Medulla oblongata (tissue), 1 donor: ENCODE results near the gene LIMK1.
"Not testable (repeated sequence)": the region's sequence is repeated elsewhere in the genome, so short reads cannot be mapped to it uniquely, and the experiment has no call there.

ENCODE experiments used
- DNase-seq: peaks from one replicate; pipeline ENCODE4 v3.0.0-alpha.2; 2015; ENCODE audit errors: extremely low spot score

Gene LIMK1

DNA sequence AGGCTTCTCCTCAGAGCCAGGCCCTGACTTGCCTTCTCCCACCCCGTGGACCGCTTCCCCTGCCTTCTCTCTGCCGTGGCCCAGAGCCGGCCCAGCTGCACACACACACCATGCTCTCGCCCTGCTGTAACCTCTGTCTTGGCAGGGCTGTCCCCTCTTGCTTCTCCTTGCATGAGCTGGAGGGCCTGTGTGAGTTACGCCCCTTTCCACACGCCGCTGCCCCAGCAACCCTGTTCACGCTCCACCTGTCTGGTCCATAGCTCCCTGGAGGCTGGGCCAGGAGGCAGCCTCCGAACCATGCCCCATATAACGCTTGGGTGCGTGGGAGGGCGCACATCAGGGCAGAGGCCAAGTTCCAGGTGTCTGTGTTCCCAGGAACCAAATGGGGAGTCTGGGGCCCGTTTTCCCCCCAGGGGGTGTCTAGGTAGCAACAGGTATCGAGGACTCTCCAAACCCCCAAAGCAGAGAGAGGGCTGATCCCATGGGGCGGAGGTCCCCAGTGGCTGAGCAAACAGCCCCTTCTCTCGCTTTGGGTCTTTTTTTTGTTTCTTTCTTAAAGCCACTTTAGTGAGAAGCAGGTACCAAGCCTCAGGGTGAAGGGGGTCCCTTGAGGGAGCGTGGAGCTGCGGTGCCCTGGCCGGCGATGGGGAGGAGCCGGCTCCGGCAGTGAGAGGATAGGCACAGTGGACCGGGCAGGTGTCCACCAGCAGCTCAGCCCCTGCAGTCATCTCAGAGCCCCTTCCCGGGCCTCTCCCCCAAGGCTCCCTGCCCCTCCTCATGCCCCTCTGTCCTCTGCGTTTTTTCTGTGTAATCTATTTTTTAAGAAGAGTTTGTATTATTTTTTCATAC, 38.0 kb downstream of the LIMK1 start:
- no peak for DNase-seq

DNA sequence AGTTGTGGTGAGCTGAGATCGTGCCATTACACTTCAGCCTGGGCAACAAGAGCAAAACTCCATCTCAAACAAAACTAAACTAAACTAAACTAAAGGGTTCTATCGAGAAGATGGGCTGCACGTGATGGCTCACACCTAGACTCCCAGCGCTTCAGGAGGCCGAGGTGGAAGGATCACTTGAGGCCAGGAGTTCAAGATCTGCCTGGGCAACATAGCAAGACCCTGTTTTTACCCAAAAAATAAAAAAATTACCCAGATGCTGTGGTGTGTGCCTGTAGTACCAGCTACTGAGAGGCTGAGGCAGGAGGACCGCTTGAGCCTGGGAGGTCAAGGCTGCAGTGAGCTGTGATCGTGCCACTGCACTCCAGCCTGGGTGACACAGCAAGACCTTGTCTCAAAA, 40.3 kb downstream of the LIMK1 start:
- DNase-seq: not testable (repeated sequence)

DNA sequence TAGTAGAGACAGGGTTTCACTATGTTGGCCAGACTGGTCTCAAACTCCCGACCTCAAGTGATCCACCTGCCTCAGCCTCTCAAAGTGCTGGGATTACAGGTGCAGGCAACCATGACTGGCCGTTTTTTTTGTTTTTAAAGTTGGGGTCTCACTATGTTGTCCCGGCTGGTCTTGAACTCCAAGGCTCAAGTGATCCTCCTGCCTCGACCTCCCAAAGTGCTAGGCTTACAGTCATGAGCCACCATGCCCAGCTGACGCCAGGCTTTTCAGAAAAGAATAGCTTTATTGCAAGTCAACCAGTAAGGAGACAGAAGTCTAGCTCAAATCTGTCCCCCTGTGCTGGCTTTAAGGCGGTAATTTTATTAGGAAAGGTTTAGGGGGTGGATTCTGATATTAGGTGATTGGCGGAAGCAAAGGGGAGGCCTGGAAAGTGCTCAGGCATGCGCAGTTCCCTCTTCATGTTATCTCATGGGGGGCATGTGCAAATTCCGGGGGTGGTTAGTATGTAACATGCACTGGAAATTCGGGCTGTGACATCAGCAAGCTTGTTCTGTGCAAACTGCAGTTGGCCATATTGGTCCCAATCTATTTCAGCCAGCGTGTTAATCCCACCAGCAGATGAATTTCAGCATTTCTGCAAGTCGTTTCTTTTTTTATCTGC, 42.7 kb downstream of the LIMK1 start:
- no peak for DNase-seq

DNA sequence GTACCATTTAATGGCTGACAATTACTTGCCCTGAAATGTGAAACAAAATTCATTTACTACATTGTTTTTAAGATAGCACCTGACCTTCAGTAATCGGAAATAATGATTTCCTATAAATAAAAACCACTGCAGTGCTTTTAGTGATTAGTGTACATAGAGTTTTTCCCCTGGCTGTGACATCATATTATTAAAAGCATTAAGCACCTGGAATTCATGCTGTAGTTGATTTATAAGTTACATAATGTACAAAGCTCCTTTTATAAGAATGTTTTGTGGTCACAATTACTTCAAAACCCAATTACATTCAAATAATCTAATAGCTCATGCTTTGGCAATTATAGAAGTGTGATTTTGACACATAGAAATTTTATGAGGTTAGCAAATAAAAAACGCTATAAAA, 46.3 kb downstream of the LIMK1 start:
- DNase-seq: no peak

DNA sequence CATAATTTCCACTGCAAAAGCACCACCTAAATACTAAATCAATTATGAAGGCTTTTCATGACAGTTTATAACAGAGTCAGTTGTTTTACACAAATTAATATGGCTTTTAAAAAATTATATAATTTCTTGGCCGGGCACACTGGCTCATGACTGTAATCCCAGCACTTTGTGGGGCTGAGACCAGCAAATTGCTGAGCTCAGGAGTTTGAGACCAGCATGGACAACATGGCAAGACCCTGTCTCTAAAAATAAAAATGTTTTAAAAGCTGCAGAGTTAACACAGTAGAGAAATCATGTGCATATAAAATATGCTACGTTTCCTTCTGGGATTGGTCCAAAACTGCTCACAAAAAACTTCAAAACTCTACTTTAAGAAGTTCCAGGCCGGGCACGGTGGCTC, 46.9 kb downstream of the LIMK1 start:
- no peak for DNase-seq

DNA sequence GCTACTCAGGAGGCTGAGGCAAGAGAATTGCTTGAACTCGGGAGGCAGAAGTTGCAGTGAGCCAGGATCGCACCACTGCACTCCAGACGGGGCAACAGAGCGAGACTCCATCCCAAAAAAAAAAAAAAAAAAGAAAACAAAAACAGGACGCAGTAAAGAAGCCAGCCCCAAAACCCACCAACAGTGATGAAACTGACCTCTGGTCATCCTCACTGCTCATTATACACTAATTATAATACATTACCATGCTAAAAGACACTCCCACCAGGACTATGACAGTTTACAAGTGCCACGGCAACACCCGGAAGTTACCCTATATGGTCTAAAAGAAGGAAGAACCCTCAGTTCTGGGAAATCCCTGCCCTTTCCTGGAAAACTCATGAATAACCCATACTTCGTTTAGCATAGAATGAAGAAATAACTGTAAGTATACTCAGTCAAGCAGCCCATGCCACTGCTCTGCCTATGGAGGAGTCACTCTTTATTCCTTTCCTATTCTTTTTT, 50.6 kb downstream of the LIMK1 start:
- DNase-seq: no peak

DNA sequence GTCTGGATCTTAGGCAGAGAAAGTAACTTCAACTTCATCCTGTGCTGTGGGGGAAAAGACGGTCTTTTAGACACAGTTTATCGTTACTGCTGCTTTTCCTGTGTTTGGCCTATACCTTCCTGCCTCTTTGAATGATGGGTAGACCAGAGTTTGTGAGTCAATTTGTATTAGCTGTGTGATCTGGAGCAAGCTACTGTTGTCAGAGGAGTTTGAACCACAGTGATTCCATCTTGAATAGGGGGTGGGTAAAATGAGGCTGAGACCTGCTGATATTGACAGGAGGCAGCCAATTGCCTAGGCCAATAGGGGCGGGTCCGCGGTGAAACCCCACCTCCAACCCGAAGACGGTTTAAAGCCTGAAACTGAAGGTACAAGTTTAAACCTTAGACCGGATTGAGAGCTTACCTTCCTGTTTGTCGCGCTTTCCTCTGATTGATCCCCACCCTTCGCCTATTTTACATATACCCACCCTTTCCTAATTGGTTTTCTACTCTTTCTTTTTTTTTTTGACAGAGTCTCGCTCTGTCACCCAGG, 54.8 kb downstream of the LIMK1 start:
- no peak for DNase-seq

DNA sequence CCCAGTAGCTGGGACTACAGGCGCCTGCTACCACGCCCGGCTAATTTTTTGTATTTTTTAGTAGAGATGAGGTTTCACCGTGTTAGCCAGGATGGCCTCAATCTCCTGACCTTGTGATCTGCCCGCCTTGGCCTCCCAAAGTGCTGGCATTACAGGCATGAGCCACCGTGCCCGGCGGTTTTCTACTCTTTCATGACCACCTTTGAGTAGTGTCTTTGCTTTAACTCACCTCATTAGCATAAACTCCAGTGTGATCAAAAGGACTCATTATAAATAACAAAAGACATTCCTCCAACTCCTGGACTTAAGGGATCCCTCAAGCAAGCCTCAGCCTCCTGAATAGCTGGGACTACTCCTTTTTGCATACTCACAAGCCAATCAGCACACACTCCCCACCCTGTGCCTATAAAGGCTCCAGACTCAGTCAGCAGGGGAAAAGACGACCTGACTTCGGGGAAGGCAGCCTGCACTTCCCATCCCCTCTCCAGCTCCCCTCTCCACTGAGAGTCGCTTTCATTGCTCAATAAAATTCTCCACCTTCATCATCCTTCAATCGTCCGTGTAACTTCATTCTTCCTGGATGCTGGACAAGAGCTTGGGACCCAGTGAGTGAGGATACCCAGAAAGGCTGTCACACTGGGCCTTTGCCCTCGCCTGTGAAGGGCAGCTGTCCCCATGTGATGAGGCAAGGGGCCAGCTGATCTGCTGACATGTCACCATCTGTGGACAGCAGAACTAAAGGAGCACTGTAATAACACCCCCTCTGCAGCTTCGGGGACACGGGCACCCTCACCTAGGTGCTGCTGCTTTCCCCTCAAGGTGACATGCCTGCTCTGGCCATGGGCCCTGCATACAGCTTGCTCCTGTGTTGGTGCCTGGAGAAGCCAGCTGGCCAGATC, 55.6 kb downstream of the LIMK1 start:
- no peak for DNase-seq

DNA sequence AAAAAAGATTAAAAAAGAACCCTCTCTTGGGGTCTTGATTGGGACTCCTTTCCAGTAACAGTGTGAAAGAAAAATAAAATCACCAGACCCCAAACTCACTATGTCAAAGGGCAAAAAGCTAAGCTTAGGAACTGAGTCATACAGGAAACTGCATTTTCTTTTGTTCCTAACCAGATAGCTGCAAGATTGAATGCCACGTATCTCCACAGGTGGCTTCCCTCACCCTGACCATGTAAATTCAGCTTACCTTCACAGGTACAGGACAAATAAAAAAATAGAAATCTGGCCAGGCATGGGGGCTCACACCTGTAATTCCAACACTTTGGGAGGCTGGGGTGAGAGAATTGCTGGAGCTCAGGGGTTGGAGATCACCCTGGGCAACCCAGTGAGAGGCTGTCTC, 58.1 kb downstream of the LIMK1 start:
- no peak for DNase-seq

DNA sequence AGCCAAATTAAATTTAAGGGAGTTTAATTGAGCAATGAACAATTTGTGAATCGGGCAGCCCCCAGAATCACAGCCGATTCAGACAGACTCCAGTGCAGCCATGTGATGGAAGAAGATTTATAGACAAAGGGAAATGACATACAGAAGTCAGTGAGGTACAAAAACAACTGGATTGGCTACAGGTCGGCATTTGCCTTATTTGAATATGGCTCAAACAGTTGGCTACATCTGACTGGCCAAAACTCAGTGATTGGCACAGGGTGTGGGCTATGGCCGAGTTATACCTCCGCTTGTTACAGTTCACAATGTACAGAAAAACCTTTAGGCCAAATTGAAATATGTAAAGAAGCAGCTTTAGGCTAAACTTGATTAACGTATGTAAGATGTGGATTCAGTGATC, 59.8 kb downstream of the LIMK1 start:
- DNase-seq: no peak

DNA sequence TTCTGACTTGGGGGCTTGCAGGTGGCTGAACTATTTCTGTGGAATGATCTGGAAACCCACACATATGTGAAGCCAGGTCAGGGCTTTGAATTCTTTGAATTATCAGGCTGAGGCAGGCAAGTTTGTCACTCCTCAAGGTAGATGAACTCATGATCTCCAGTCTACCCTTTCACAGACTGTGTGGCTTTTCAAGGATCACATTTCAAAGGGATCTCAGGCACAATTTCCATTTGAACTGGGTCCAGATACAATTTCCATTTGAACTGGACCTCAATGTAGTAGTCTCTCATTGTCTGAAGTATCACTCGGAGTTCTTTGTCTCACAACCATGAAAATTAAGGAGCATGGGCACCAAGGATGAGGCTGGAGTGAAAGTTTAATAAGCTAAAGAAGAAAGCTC, 64.9 kb downstream of the LIMK1 start:
- no peak for DNase-seq

DNA sequence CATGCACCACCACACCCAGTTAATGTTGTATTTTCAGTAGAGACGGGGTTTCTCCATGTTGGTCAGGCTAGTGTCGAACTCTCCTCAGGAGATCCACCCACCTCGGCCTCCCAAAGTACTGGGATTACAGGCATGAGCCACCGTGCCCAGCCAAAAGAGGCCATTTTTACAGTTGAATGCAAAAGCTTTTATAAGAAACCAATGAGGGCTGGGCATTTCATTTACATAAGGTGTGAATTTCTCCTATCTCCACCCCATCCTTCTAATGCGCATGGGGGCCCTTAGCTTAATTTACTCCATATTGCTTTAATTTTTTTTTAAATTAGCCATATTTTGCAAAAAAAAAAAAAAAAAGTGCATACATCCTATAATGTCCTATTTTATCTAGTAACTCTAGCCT, 65.5 kb downstream of the LIMK1 start:
- no peak for DNase-seq

DNA sequence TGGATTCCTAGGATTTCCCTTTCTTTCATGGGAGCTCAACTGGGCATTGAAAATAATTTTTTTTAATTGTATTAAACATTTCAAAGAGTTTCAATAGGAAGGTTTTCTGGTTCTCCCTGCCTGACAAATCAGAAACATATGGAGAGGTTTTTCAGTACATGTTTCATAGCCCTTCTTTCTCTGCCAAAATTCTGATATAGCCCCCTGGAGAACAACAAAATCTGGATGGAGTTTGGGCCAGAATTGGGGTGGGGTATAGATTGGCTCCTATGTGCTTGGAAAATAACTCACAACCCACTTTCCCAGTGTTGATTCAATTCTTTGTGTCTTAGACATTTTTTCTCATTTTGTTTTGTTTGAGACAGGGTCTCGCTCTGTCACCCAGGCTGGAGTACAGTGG, 66.0 kb downstream of the LIMK1 start:
- DNase-seq: no peak

DNA sequence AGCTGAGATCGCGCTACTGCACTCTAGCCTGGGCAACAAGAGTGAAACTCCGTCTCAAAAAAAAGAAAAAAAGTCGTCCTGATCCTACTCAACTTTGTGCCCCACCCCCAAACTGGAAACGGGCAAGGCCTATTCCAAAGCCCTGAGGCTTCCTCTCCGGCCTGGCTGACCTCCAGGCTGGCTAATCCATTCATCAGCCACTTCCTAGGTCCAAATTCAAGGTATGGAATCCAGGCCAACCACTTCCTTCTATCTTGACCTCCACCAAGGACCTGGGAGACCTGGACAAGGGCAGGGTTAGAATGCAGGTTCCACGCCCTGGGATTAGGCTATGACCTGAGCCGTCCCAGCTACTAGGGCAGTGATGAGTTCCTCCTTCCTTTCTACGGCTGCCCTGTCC, 70.1 kb downstream of the LIMK1 start:
- DNase-seq: no peak

DNA sequence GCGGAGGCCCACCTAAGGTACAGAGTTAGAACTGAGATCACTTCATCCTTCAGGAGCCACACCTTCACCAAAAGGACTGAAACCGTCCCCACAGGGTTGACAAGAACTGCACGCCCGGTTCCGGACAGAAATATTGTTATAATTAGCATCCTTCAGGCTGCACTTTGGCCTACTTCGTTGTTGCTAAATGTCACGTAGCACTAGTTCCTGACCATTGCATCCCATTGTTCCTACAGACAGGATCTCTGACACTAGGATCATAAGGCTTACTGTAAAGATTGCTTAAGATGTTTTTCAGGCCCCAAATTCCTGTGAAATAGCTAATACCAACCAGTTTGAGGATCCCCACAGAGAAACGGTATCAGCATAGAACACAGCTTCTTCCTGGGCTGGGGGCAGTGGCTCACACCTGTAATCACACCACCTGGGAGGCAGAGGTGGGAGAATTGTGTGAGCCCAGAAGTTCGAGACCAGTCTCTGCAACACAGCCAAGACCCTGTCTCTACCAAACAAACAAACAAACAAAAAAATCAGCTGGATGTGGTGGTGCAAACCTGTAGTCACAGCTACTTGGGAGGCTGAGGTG, 72.3 kb downstream of the LIMK1 start:
- DNase-seq: no peak

DNA sequence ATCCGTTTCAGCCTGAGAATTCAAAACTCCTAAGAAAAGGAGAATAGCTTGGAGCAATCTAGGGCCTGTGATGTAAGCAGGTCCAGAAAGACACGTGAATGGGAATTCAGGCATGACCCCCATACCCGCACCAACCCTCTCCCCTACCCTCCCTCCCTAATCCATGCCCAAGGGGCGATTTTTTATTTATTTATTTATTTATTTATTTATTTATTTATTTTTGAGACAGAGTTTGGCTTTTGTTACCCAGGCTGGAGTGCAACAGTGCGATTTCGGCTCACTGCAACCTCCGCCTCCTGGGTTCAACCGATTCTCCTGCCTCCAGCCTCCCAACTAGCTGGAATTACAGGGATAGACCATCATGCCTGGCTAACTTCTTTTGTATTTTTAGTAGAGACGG, 74.0 kb downstream of the LIMK1 start:
- DNase-seq: no peak

DNA sequence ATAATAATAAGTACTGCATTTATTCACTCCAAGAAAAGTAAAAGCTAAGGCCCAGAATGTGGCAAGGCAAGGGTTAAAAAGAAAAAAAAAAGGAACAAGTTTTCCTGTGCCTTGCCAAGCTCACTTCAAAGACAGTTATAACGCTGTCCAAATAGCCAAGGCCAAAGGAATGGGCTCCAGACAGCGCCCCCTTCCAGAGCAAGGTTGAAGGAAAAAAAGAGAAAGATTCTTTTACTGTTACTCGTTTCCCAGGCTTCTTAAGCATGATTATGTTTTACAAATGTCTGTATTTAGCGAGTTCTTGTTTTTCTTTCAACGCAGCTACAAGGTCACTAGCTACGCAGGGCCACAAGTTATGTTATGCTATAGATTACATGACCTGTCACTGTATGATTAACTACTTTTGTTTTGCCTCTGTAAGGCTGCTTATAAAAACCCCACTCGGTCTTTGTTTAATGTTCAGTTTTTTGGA, 81.4 kb downstream of the LIMK1 start:
- DNase-seq: no peak

DNA sequence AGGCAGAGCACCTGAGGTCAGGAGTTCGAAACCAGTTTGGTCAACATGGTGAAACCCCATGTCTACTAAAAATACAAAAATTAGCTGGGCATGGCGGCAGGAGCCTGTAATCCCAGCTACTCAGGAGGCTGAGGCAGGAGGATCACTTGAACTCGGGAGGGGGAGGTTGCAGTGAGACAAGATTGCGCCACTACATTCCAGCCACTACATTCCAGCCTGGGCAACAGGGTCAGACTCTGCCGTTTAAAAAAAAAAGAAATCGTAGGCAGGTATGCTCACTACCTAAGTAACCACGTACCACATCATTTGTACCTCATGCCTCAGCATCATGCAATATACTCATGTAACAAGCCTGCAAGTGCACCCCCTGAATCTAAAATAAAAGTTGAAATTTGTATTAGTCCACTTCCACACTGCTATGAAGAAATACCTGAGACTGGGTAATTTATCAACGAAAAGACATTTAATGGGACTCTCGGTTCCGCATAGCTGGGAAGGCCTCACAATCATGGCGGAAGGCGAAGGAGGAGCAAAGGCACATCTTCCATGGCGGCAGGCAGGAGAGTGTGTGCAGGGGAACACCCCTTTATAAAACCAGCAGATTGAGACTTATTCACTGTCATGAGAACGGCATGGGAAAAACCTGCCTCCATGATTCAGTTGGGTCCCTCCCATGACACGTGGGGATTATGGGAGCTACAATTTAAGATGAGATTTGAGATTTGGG, 82.4 kb downstream of the LIMK1 start:
- DNase-seq: no peak

DNA sequence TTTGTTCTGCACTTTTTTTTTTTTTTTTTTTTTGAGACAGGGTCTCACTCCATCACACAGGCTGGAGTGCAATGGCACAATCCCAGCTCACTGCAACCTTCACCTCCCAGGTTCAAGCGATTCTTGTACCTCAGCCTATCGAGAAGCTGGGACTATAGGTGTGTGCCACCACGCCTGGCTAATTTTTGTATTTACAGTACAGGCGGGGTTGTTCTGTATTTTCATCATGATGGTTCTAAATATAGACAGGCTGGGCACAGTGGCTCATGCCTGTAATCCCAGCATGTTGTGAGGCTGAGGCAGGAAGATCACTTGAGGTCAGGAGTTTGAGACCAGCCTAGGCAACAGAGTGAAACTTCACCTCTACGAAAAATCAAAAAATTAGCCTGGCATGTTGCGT, 83.7 kb downstream of the LIMK1 start:
- DNase-seq: not testable (repeated sequence)
